HL-60 (cell line): ENCODE data around the gene IL32.

Experiments used
- CTCF ChIP-seq: IDR thresholded peaks from one replicate; pipeline ENCODE4 v1.5.1; 2011; ENCODE audit warnings: low read length, control low read depth, inconsistent platforms; ENCODE audit not compliant: insufficient read depth
- GABPA ChIP-seq: IDR thresholded peaks from 2 replicates; pipeline ENCODE4 v1.6.1; 2012; ENCODE audit warnings: low read depth
- POLR2AphosphoS5 ChIP-seq: IDR thresholded peaks from 2 replicates; pipeline ENCODE4 v1.6.1; 2012; ENCODE audit warnings: low read depth
- REST ChIP-seq: IDR thresholded peaks from 2 replicates; pipeline ENCODE4 v1.6.1; 2012; ENCODE audit warnings: low read depth; ENCODE audit not compliant: insufficient replicate concordance

DNA sequence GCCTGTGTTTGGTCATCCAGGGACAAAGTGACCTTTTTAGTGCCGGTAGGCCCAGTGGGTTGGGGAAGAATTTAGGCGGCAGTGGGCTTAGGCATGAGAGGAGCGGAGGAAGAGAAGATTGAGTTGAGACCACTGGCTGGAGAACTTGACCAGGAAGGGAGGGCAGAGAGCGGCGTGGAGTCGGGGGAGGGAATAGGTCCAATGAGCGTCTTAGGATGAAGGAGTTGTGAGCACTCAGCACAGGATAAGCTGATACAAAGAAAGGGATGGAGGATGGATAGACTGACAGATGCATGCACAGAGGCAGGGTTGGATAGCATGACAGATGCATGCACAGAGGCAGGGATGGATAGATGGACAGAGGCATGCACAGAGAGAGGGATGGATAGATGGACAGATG lies 8.0 kb downstream of the IL32 start:
- TF ChIP-seq CTCF (no peak), GABPA (no peak), POLR2AphosphoS5 (no peak), REST (no peak)
